Stomach (tissue), 4 donors: Measurements from ENCODE around the gene FSD2.

ENCODE experiments used
- CTCF ChIP-seq, 7 experiments: fragments of 450-650 bp in 4 of 7; fragments of 200-600 bp in 3 of 7; sonication (generic) in 3 of 7; IDR thresholded peaks; one replicate each; pipeline ENCODE4 v1.5.1; 2016 to 2019; ENCODE audit warnings: antibody characterized with exemption in 7 of 7, control low read depth in 2 of 7, mild to moderate bottlenecking in 1 of 7
- EP300 ChIP-seq: sonication (generic); formaldehyde crosslinking; IDR thresholded peaks from one replicate; pipeline ENCODE4 v1.6.1; 2017; ENCODE audit warnings: antibody characterized with exemption
- POLR2A ChIP-seq, 4 donors: fragments of 450-650 bp; IDR thresholded peaks; one replicate each; pipeline ENCODE4 v1.6.1; 2016; ENCODE audit warnings: antibody characterized with exemption in 4 of 4, control low read depth in 2 of 4, mild to moderate bottlenecking in 1 of 4, moderate library complexity in 1 of 4
- POLR2AphosphoS5 ChIP-seq, 3 donors: sonication (generic); formaldehyde crosslinking; IDR thresholded peaks; one replicate each; pipeline ENCODE4 v1.6.1; 2016; ENCODE audit warnings: antibody characterized with exemption in 3 of 3

GRCh38 chr15:82838096-82838735, 32.3 kb upstream of the FSD2 start:
- TF ChIP-seq CTCF (IDR thresholded peaks at IDR 0.05) (no peak), POLR2AphosphoS5 (IDR thresholded peaks at IDR 0.05) (no peak), POLR2A (IDR thresholded peaks at IDR 0.05) (no peak), EP300 (no peak)
